ENCODE results near the gene SIPA1L3. TPM values are rescaled to one million over a fixed set of nuclear protein-coding genes. Genes with fewer than 3 reads are reported as not detected.
A peak's percentile ranks its signal among the peaks of the same experiment; 100 is the strongest.

SIPA1L3 gene
- total and polyA plus RNA-seq, 2 of the 13 experiments (the other 11 are each of a cell fraction or from before 2014, with no cell fraction given) = 5.5 to 7.7 TPM

DNA sequence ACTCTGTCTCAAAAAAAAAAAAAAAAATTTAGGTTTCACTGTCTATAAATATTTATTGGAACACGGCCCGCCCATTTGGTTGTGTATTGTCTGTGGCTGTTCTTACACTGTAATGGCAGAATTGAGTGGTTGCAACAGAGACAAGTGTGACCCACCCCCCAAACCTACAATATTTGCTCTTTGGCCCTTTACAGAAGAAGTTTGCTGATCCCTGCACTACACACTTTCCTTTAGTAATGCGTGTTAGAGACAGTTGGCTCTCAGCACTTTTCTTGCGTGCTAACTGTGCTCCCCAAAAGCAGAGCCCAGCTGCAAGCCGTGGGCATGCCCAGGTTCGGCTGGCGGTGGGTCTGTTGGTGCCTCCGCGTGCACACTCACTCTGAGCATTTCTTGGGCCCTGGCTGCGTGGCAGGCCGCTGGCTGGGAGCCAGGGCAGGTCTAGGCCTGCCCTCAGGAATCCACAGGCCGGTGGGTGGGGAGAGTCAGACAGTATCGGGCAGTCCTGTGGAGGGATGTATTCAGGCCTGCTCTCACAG, 72.6 kb downstream of the SIPA1L3 start (continued):
- TF ChIP-seq ZNF225 (CRISPR knock-in tag; IDR thresholded peaks at IDR 0.05) (peak; percentile 35; the same call in 1 of the 2 replicates), ZNF205 (CRISPR knock-in tag; IDR thresholded peaks at IDR 0.05) (peak; percentile 76; the same call in 1 of the 2 replicates), ZNF644 (CRISPR knock-in tag; IDR thresholded peaks at IDR 0.05; ENCODE audit: low read depth) (0 out of 2 replicates have a peak, but pooled peaks have one; percentile 16), ZNF350 (CRISPR knock-in tag; IDR thresholded peaks at IDR 0.05; ENCODE audit: borderline replicate concordance, low read depth) (peak; percentile 48; the same call in 1 of the 2 replicates), ZNF709 (CRISPR knock-in tag; IDR thresholded peaks at IDR 0.05) (no peak), ASH2L (IDR thresholded peaks at IDR 0.05; ENCODE audit: insufficient read length, low read depth, low read length) (peak; percentile 30), SALL2 (CRISPR knock-in tag; IDR thresholded peaks at IDR 0.05) (0 out of 2 replicates have a peak, but pooled peaks have one; percentile 26)
- TF ChIP-seq, protein P1, sequence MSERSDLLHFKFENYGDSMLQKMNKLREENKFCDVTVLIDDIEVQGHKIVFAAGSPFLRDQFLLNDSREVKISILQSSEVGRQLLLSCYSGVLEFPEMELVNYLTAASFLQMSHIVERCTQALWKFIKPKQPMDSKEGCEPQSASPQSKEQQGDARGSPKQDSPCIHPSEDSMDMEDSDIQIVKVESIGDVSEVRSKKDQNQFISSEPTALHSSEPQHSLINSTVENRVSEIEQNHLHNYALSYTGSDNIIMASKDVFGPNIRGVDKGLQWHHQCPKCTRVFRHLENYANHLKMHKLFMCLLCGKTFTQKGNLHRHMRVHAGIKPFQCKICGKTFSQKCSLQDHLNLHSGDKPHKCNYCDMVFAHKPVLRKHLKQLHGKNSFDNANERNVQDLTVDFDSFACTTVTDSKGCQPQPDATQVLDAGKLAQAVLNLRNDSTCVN (CRISPR knock-in tag; IDR thresholded peaks at IDR 0.05; ENCODE audit: borderline replicate concordance) = no peak
- TF ChIP-seq, protein P2, sequence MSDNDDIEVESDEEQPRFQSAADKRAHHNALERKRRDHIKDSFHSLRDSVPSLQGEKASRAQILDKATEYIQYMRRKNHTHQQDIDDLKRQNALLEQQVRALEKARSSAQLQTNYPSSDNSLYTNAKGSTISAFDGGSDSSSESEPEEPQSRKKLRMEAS (IDR thresholded peaks at IDR 0.05) = 0 out of 2 replicates have a peak, but pooled peaks have one; percentile 25
- TF ChIP-seq, protein P3, sequence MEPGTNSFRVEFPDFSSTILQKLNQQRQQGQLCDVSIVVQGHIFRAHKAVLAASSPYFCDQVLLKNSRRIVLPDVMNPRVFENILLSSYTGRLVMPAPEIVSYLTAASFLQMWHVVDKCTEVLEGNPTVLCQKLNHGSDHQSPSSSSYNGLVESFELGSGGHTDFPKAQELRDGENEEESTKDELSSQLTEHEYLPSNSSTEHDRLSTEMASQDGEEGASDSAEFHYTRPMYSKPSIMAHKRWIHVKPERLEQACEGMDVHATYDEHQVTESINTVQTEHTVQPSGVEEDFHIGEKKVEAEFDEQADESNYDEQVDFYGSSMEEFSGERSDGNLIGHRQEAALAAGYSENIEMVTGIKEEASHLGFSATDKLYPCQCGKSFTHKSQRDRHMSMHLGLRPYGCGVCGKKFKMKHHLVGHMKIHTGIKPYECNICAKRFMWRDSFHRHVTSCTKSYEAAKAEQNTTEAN (CRISPR knock-in tag; conservative IDR thresholded peaks at IDR 0.05) = 0 out of 2 replicates have a peak, but pooled peaks have one; percentile 35
- TF ChIP-seq, protein P4, sequence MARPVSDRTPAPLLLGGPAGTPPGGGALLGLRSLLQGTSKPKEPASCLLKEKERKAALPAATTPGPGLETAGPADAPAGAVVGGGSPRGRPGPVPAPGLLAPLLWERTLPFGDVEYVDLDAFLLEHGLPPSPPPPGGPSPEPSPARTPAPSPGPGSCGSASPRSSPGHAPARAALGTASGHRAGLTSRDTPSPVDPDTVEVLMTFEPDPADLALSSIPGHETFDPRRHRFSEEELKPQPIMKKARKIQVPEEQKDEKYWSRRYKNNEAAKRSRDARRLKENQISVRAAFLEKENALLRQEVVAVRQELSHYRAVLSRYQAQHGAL (CRISPR knock-in tag; IDR thresholded peaks at IDR 0.05; ENCODE audit: not compliant biosample characterization) = no peak
